Activated CD8-positive, alpha-beta memory T cell treated with anti-CD3 and anti-CD28 coated beads, Interleukin-2, amount 10 ng/mL, durations not matched to agents 7 days and 5 days (primary cell): ENCODE data around the gene ITGB8. TPM values are rescaled to one million over a fixed set of nuclear protein-coding genes. Genes with fewer than 3 reads are reported as not detected.

Experiments
- ATAC-seq: fragments of 150-1000 bp; cut with Tn5 transposase; one replicate; pipeline ENCODE4 v1.10.0; 2021; ENCODE audit warnings: moderate library complexity
- CTCF ChIA-PET: fragments of 350-600 bp; sonication (Branson Sonifier 250); formaldehyde crosslinking; loops from one replicate; lab custom pipeline; 2021; ENCODE audit warnings: antibody characterized with exemption; lab: Charles Lee
- DNase-seq: peaks from one replicate; pipeline ENCODE4 v3.0.0-alpha.2; 2020
- H3K27ac Mint-ChIP-seq: one replicate; pipeline ENCODE4 v1.8.0; 2021; ENCODE audit warnings: mild to moderate bottlenecking, mixed read lengths
- H3K27me3 Mint-ChIP-seq: one replicate; pipeline ENCODE4 v1.8.0; 2021; ENCODE audit warnings: mixed read lengths
- H3K36me3 Mint-ChIP-seq: one replicate; pipeline ENCODE4 v1.8.0; 2021; ENCODE audit warnings: mild to moderate bottlenecking, mixed read lengths
- H3K4me1 Mint-ChIP-seq: one replicate; pipeline ENCODE4 v1.8.0; 2021; ENCODE audit warnings: mixed read lengths
- H3K4me3 Mint-ChIP-seq: one replicate; pipeline ENCODE4 v1.8.0; 2021; ENCODE audit warnings: mild to moderate bottlenecking, moderate library complexity, mixed read lengths
- H3K9me3 Mint-ChIP-seq: one replicate; pipeline ENCODE4 v1.8.0; 2022; ENCODE audit warnings: low read depth, mixed read lengths
- total RNA-seq, 2 experiments: library from RNA; stranded (reverse); gene quantifications; one replicate each; pipeline ENCODE4 v1.2.3, GENCODE V29; 2021

Gene ITGB8
- total RNA-seq, 2 experiments from 2014 or later, result 0.06 to 0.07 TPM

GRCh38 chr7:20351901-20352300 lies 21.2 kb downstream of the ITGB8 start:
- Mint-ChIP-seq H3K4me3 (no peak overlapping the region), H3K4me1 (no peaks in the 10 kb centered on the region), H3K27ac (no peak overlapping the region), H3K36me3 (no peaks in the 10 kb centered on the region), H3K27me3 (no peaks in the 10 kb centered on the region), H3K9me3 (no peaks in the 10 kb centered on the region)
- ATAC-seq (no peak), DNase-seq (no peak)
- CTCF ChIA-PET, result no interaction called here

GRCh38 chr7:20352573-20353306 lies 22.0 kb downstream of the ITGB8 start:
- ATAC-seq, result no peak
- Mint-ChIP-seq H3K27ac (no peak overlapping the region), H3K9me3 (no peaks in the 10 kb centered on the region), H3K4me3 (no peak overlapping the region), H3K4me1 (no peaks in the 10 kb centered on the region), H3K36me3 (no peaks in the 10 kb centered on the region), H3K27me3 (no peaks in the 10 kb centered on the region)
- CTCF ChIA-PET, result no interaction called here
- DNase-seq, result no peak

DNA sequence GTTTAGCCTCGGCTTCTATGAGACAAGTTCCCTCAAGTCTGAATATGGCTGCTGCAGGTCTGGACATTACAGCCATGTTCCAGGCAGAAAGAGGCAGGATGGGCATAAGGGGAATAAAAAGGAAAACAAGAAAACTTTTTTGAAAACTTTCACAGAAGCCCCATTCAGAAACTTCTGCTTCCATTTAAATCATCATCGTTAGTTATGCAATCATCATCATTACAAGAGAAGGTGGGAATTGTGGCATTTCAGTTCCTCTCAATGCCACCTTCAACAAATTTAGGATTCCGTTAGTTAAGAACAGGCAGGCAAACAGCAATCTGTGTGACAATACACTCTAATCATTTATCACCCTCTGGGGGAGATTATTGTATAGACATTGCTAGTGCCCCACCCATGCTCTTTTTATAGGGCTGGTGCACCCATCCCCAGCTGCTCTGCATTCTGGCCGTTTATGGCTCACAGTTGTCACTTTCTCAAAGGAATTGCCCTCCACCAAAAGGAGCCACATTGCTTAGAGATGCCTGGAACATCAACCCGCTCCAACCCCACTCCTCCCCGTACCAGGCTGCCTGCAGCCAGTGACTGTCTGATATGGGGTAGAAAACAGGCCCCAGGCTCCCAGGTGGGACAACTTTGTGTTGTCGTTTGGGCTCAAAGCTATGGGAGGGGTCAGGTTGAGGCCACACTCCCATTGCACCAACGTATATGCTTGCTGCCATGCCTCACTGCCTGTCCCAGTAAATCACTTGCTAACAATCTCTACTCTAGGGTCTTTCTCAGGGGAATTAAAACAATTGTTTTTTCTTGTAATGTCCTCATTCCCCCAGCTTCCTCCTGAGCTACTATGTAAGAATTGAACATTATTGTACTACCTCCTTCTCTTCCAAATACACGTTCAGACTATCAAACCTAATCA lies 24.2 kb downstream of the ITGB8 start:
- CTCF ChIA-PET, result no interaction called here
- ATAC-seq (no peak), DNase-seq (no peak)
- no peaks in the 10 kb centered on the region for H3K27me3 Mint-ChIP-seq
- H3K4me1 Mint-ChIP-seq, result no peaks in the 10 kb centered on the region
- no peak overlapping the region for H3K27ac Mint-ChIP-seq
- H3K36me3 Mint-ChIP-seq, result no peaks in the 10 kb centered on the region
- no peaks in the 10 kb centered on the region for H3K9me3 Mint-ChIP-seq
- no peak overlapping the region for H3K4me3 Mint-ChIP-seq

GRCh38 chr7:20358106-20358505 lies 27.4 kb downstream of the ITGB8 start:
- no peak for ATAC-seq
- no peak for DNase-seq
- CTCF ChIA-PET, result no interaction called here
- no peaks in the 10 kb centered on the region for H3K4me1 Mint-ChIP-seq
- no peak overlapping the region for H3K4me3 Mint-ChIP-seq
- H3K27ac Mint-ChIP-seq, result no peak overlapping the region
- H3K9me3 Mint-ChIP-seq, result no peaks in the 10 kb centered on the region
- H3K27me3 Mint-ChIP-seq, result no peaks in the 10 kb centered on the region
- no peaks in the 10 kb centered on the region for H3K36me3 Mint-ChIP-seq

GRCh38 chr7:20358762-20359282 lies 28.1 kb downstream of the ITGB8 start:
- no peak overlapping the region for H3K4me3 Mint-ChIP-seq
- no peak for ATAC-seq
- H3K4me1 Mint-ChIP-seq, result no peaks in the 10 kb centered on the region
- CTCF ChIA-PET, result no interaction called here
- DNase-seq, result no peak
- H3K27ac Mint-ChIP-seq, result no peak overlapping the region
- no peaks in the 10 kb centered on the region for H3K27me3 Mint-ChIP-seq
- no peaks in the 10 kb centered on the region for H3K9me3 Mint-ChIP-seq
- no peaks in the 10 kb centered on the region for H3K36me3 Mint-ChIP-seq

GRCh38 chr7:20359341-20359963 lies 28.8 kb downstream of the ITGB8 start:
- Mint-ChIP-seq H3K27me3 (no peaks in the 10 kb centered on the region), H3K36me3 (no peaks in the 10 kb centered on the region), H3K4me1 (no peaks in the 10 kb centered on the region), H3K9me3 (no peaks in the 10 kb centered on the region), H3K27ac (no peak overlapping the region), H3K4me3 (no peak overlapping the region)
- DNase-seq (no peak), ATAC-seq (no peak)
- CTCF ChIA-PET, result no interaction called here

GRCh38 chr7:20362574-20363253 lies 32.0 kb downstream of the ITGB8 start:
- H3K4me3 Mint-ChIP-seq, result no peak overlapping the region
- no peaks in the 10 kb centered on the region for H3K27me3 Mint-ChIP-seq
- no peaks in the 10 kb centered on the region for H3K4me1 Mint-ChIP-seq
- H3K9me3 Mint-ChIP-seq, result peaks cover 2% of the 10 kb centered on the region
- CTCF ChIA-PET, result no interaction called here
- no peaks in the 10 kb centered on the region for H3K36me3 Mint-ChIP-seq
- ATAC-seq, result no peak
- no peak for DNase-seq
- no peak overlapping the region for H3K27ac Mint-ChIP-seq

- DNase-seq (no peak), ATAC-seq (no peak)
- Mint-ChIP-seq H3K27me3 (no peaks in the 10 kb centered on the region), H3K36me3 (no peaks in the 10 kb centered on the region), H3K27ac (no peak overlapping the region), H3K9me3 (peaks cover 3% of the 10 kb centered on the region), H3K4me1 (no peaks in the 10 kb centered on the region), H3K4me3 (no peak overlapping the region)
- CTCF ChIA-PET, result no interaction called here
Observed at GRCh38 chr7:20364571-20365196, 34.0 kb downstream of the ITGB8 start.

GRCh38 chr7:20365486-20365885 lies 34.8 kb downstream of the ITGB8 start:
- Mint-ChIP-seq H3K27ac (no peak overlapping the region), H3K36me3 (no peaks in the 10 kb centered on the region), H3K27me3 (no peaks in the 10 kb centered on the region), H3K9me3 (peaks cover 3% of the 10 kb centered on the region), H3K4me1 (no peaks in the 10 kb centered on the region), H3K4me3 (no peak overlapping the region)
- DNase-seq, result no peak
- CTCF ChIA-PET, result no interaction called here
- no peak for ATAC-seq

DNA sequence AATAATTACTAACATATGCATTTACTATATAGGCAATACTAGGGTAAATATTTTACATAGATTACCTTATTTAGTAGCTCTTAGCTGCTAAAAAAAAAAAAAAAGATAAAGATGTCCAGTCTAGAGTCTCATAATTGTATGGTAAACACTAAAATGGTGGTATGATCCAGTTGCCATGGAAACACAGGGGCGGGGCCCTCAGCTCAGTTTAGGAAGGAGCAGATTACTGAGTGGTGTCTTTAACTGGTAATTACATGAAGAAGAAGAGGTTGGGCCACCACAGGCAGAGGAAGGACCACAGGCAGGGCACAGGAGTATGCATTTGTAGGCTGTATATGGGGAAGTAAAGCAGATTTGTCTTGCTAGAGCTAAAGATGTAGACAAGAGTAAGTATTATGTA lies 43.7 kb downstream of the ITGB8 start:
- Mint-ChIP-seq H3K4me1 (no peaks in the 10 kb centered on the region), H3K27me3 (no peaks in the 10 kb centered on the region), H3K4me3 (no peak overlapping the region), H3K9me3 (no peaks in the 10 kb centered on the region), H3K27ac (no peak overlapping the region), H3K36me3 (no peaks in the 10 kb centered on the region)
- DNase-seq (no peak), ATAC-seq (no peak)
- CTCF ChIA-PET, result interaction anchor here (1.0 kb wide), 1 partner anchor 34 kb away, joined by 3 read pairs; no protein-coding TSS in a partner anchor

GRCh38 chr7:20376796-20377195 lies 46.1 kb downstream of the ITGB8 start:
- Mint-ChIP-seq H3K27me3 (no peaks in the 10 kb centered on the region), H3K36me3 (no peaks in the 10 kb centered on the region), H3K27ac (no peak overlapping the region), H3K9me3 (no peaks in the 10 kb centered on the region), H3K4me1 (no peaks in the 10 kb centered on the region), H3K4me3 (no peak overlapping the region)
- no peak for DNase-seq
- no peak for ATAC-seq
- CTCF ChIA-PET, result no interaction called here

- ATAC-seq (no peak), DNase-seq (no peak)
- no peaks in the 10 kb centered on the region for H3K4me1 Mint-ChIP-seq
- no peak overlapping the region for H3K4me3 Mint-ChIP-seq
- H3K36me3 Mint-ChIP-seq, result no peaks in the 10 kb centered on the region
- H3K9me3 Mint-ChIP-seq, result no peaks in the 10 kb centered on the region
- no peaks in the 10 kb centered on the region for H3K27me3 Mint-ChIP-seq
- CTCF ChIA-PET, result no interaction called here
- H3K27ac Mint-ChIP-seq, result no peak overlapping the region
Observed at GRCh38 chr7:20381406-20382034, 50.8 kb downstream of the ITGB8 start.
